ENCODE results near the gene TRPC4. TPM values are rescaled to one million over a fixed set of nuclear protein-coding genes. Genes with fewer than 3 reads are reported as not detected.
A peak's percentile ranks its signal among the peaks of the same experiment; 100 is the strongest.

TRPC4 gene
- polyA plus RNA-seq, 1 experiment = 6.2 TPM

DNA sequence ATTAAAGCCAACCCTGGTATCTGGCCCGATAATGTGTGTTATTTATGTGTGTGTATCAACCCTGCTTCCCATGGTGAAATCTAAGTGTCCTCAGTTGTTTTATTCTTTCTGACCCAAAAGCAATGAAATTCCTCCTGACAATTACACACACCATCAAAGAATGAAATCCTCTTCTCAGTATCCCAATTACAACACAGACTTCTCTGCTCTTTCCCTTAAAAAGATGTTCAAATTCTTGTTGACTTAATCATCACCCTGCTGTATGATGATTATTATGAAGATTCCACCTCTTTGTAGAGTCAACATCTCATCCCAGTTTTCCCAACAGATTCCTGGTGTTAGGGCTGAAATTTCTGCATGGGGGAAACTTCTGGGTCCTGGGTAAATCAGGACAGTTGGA is 8.9 kb upstream of the TRPC4 start:
- no peaks in the 10 kb centered on the region for H3K27me3 ChIP-seq (ENCODE audit: control insufficient read depth, insufficient read depth, low read length)
- POLR2A ChIA-PET = no interaction called here
- no peak overlapping the region for H3K4me3 ChIP-seq (ENCODE audit: low read depth, low read length)
- DNase-seq (ENCODE audit: low read depth) = no peak
- no peaks in the 10 kb centered on the region for H3K36me3 ChIP-seq (ENCODE audit: control insufficient read depth, insufficient read depth, low read length)
- TF ChIP-seq, protein P1, sequence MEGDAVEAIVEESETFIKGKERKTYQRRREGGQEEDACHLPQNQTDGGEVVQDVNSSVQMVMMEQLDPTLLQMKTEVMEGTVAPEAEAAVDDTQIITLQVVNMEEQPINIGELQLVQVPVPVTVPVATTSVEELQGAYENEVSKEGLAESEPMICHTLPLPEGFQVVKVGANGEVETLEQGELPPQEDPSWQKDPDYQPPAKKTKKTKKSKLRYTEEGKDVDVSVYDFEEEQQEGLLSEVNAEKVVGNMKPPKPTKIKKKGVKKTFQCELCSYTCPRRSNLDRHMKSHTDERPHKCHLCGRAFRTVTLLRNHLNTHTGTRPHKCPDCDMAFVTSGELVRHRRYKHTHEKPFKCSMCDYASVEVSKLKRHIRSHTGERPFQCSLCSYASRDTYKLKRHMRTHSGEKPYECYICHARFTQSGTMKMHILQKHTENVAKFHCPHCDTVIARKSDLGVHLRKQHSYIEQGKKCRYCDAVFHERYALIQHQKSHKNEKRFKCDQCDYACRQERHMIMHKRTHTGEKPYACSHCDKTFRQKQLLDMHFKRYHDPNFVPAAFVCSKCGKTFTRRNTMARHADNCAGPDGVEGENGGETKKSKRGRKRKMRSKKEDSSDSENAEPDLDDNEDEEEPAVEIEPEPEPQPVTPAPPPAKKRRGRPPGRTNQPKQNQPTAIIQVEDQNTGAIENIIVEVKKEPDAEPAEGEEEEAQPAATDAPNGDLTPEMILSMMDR (IDR thresholded peaks at IDR 0.05; ENCODE audit: insufficient read depth, low read depth, low read length) = no peak
- CTCF ChIA-PET = interaction anchor here (2.5 kb wide), 1 partner anchor 8 kb away, joined by 6 read pairs; no protein-coding TSS in a partner anchor

DNA sequence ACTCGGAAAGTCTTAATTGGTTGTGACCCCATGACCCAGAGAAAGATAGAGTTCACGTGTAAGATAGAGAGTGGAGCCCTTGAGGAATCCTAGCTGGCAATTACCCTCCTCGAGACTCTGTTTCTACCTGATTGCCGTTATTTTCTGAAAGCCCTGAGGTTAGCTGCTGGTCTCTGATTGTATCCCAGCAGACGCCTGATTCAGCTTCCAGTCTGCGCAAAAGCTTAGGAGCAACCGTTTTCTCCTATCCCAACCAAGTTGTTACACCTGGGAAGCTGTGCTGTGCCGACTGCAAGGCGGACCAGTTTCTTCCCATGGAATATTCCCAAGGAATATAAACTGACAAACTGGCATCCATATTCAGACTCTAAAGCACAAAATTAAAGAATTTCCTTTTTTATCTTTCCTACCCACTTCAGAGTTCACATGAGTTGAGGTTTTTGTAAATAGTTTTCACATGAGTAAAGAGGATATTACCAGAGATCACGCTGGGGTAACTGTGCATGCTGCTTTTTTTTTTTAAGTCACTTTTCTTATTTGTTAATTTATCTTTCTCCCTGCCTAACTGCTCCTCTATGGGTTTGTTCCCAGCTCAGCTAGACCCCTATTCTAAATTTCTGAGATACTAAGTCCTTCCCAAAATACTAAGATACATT is 1.5 kb upstream of the TRPC4 start:
- ChIA-PET CTCF (interaction anchor here (0.5 to 2.3 kb wide), 12 partner anchors 9 to 250 kb away, joined by 3 to 24 read pairs (median 3); no protein-coding TSS in a partner anchor), POLR2A (no interaction called here)
- H3K27me3 ChIP-seq (ENCODE audit: control insufficient read depth, insufficient read depth, low read length) = no peaks in the 10 kb centered on the region
- no peaks in the 10 kb centered on the region for H3K36me3 ChIP-seq (ENCODE audit: control insufficient read depth, insufficient read depth, low read length)
- H3K4me3 ChIP-seq (ENCODE audit: low read depth, low read length) = 0 out of 2 replicates have a peak overlapping the region, but pooled peaks have one; percentile 3
- TF ChIP-seq, protein P1 (IDR thresholded peaks at IDR 0.05; ENCODE audit: insufficient read depth, low read depth, low read length) = no peak
- DNase-seq (ENCODE audit: low read depth) = peak; percentile 38

DNA sequence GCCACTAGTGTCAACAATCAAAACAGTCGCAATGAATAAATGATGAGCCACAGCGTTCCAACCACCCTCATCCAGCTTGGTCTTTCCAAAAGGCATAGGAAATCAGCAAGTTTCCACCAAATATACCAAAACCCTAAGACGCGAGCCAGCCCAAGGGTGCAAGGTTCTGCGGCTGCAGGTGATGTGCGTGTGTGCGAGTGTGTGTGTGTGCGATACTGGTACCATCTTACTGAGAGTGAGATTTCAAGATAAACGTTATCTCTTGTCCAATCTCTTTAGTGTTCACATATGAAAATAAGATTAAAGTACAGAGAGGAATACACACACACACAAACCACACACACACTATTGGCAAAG is 895 bp upstream of the TRPC4 start:
- ChIA-PET POLR2A (interaction anchor here (0.8 kb wide), 1 partner anchor 222 kb away, joined by 6 read pairs; no protein-coding TSS in a partner anchor), CTCF (interaction anchor here (0.5 to 2.3 kb wide), 15 partner anchors 9 to 250 kb away, joined by 3 to 24 read pairs (median 3); no protein-coding TSS in a partner anchor)
- DNase-seq (ENCODE audit: low read depth) = no peak
- no peaks in the 10 kb centered on the region for H3K27me3 ChIP-seq (ENCODE audit: control insufficient read depth, insufficient read depth, low read length)
- peak overlapping the region; percentile 75 for H3K4me3 ChIP-seq (ENCODE audit: low read depth, low read length)
- H3K36me3 ChIP-seq (ENCODE audit: control insufficient read depth, insufficient read depth, low read length) = no peaks in the 10 kb centered on the region
- TF ChIP-seq, protein P1 (IDR thresholded peaks at IDR 0.05; ENCODE audit: insufficient read depth, low read depth, low read length) = no peak

DNA sequence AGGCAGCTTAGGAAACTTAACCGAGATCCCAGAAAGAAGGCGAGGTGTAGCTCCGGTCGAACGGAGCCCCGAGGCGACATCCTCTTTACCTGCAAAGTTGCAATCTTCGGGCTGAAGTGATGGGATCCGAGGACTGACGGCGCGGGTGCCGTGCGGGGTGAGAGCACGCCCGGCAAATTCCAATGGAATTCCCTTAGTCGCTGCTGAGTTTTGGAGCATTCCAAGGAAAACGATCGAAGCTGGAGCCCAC is 141 bp downstream of the TRPC4 start:
- TF ChIP-seq, protein P1 (IDR thresholded peaks at IDR 0.05; ENCODE audit: insufficient read depth, low read depth, low read length) = no peak
- Histone ChIP-seq H3K36me3 (ENCODE audit: control insufficient read depth, insufficient read depth, low read length) (no peaks in the 10 kb centered on the region), H3K27me3 (ENCODE audit: control insufficient read depth, insufficient read depth, low read length) (no peaks in the 10 kb centered on the region), H3K4me3 (ENCODE audit: low read depth, low read length) (peak overlapping the region; percentile 75)
- no peak for DNase-seq (ENCODE audit: low read depth)
- CTCF ChIA-PET = interaction anchor here (0.6 to 2.3 kb wide), 10 partner anchors 10 to 480 kb away, joined by 3 to 24 read pairs (median 4); no protein-coding TSS in a partner anchor
- POLR2A ChIA-PET = no interaction called here

DNA sequence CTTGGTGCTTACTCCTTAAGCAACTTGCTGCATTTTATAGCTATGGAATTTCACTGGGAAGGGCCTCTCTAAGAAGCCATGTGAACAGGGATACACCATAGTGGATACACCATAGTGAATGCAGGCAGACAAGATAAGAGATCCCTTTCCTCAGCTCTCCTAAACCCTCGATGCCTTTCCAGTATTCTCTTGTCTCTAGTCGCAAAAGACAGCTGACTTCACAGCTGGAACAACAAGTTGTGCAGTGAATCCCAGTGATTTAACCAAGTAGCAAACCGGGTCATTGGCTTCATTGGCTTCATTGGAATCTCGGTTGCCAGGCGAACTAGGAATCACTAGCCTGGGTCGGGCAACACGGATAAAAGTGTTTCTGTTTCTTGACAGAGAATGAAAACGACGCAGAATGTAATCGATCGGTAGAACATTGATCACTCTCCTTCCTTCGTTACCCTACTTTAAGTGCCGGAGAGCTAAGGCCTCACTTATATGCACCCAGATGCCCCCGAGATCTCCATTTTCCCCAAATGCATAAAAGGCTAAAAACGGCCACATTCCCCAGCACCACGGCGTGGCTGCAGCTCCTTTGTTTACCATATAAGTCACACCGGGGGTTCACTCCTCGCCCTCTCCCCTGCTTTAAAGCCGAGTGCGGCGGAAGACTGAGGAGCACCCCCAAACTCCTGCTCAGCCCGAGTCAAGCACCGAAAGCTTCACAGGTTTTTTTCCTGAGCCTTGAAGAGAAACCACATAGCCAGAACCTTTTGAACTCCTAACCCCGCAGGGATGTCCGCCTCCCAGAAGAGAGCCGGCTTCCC is 674 bp downstream of the TRPC4 start:
- TF ChIP-seq, protein P1 (IDR thresholded peaks at IDR 0.05; ENCODE audit: insufficient read depth, low read depth, low read length) = no peak
- POLR2A ChIA-PET = no interaction called here
- CTCF ChIA-PET = interaction anchor here (0.6 to 2.3 kb wide), 11 partner anchors 9 to 480 kb away, joined by 3 to 24 read pairs (median 4); no protein-coding TSS in a partner anchor
- H3K27me3 ChIP-seq (ENCODE audit: control insufficient read depth, insufficient read depth, low read length) = no peaks in the 10 kb centered on the region
- DNase-seq (ENCODE audit: low read depth) = no peak
- H3K36me3 ChIP-seq (ENCODE audit: control insufficient read depth, insufficient read depth, low read length) = no peaks in the 10 kb centered on the region
- H3K4me3 ChIP-seq (ENCODE audit: low read depth, low read length) = peak overlapping the region; percentile 75

Measured in BJ (cell line).